DMS 273 (cell line): ENCODE data around the gene FBXL15.

ENCODE experiments used
- DNase-seq: peaks from one replicate; lab custom pipeline; 2025; ENCODE audit not compliant: unreplicated experiment; lab: John Stamatoyannopoulos, UW

Gene FBXL15

GRCh38 chr10:102424916-102425315 lies 4.3 kb downstream of the FBXL15 start:
- no peak for DNase-seq

- no peak for DNase-seq
These were observed 4.8 kb downstream of the FBXL15 start for GRCh38 chr10:102425444-102425843.

- DNase-seq, result no peak
These were observed 6.2 kb downstream of the FBXL15 start for GRCh38 chr10:102426803-102427287.

- no peak for DNase-seq
These were observed 8.8 kb downstream of the FBXL15 start for GRCh38 chr10:102429468-102429867.

- peak; percentile 60 for DNase-seq
These were observed 11.0 kb downstream of the FBXL15 start for GRCh38 chr10:102431452-102432124.

- DNase-seq, result peak; percentile 98
These were observed 11.7 kb downstream of the FBXL15 start, which contains the start of gene CUEDC2 for GRCh38 chr10:102432162-102432950. CUEDC2 (minus strand) TSS chr10:102432574; CDS start chr10:102425188, 7,386 bp downstream.

GRCh38 chr10:102433619-102434046 lies 13.0 kb downstream of the FBXL15 start:
- DNase-seq, result no peak

GRCh38 chr10:102434394-102435132 lies 13.9 kb downstream of the FBXL15 start:
- no peak for DNase-seq

- DNase-seq, result no peak
These were observed 14.5 kb downstream of the FBXL15 start for GRCh38 chr10:102435133-102435497.

- no peak for DNase-seq
These were observed 15.0 kb downstream of the FBXL15 start for GRCh38 chr10:102435529-102436233.

GRCh38 chr10:102436312-102436711 lies 15.7 kb downstream of the FBXL15 start:
- DNase-seq, result no peak

GRCh38 chr10:102437515-102437914 lies 16.9 kb downstream of the FBXL15 start:
- no peak for DNase-seq

- no peak for DNase-seq
These were observed 17.7 kb downstream of the FBXL15 start for GRCh38 chr10:102438374-102438773.

- DNase-seq, result no peak
These were observed 24.2 kb downstream of the FBXL15 start for GRCh38 chr10:102444851-102445250.

GRCh38 chr10:102449321-102450123 lies 28.9 kb downstream of the FBXL15 start:
- peak; percentile 81 for DNase-seq

- no peak for DNase-seq
These were observed 29.4 kb downstream of the FBXL15 start for GRCh38 chr10:102450124-102450373.

GRCh38 chr10:102450374-102451104 lies 29.9 kb downstream of the FBXL15 start:
- DNase-seq, result peak; percentile 90

- DNase-seq, result peak; percentile 52
These were observed 30.7 kb downstream of the FBXL15 start, which contains the start of gene C10orf95 for GRCh38 chr10:102451105-102451969. C10orf95 (minus strand) TSS chr10:102451543; CDS start chr10:102451093, 450 bp downstream.
